NCI-H2081 (cell line): ENCODE results near the gene WDFY2.

Experiments used
- DNase-seq, 2 experiments: peaks; one replicate each; lab custom pipeline; 2025; lab: John Stamatoyannopoulos, UW

WDFY2 gene

DNA sequence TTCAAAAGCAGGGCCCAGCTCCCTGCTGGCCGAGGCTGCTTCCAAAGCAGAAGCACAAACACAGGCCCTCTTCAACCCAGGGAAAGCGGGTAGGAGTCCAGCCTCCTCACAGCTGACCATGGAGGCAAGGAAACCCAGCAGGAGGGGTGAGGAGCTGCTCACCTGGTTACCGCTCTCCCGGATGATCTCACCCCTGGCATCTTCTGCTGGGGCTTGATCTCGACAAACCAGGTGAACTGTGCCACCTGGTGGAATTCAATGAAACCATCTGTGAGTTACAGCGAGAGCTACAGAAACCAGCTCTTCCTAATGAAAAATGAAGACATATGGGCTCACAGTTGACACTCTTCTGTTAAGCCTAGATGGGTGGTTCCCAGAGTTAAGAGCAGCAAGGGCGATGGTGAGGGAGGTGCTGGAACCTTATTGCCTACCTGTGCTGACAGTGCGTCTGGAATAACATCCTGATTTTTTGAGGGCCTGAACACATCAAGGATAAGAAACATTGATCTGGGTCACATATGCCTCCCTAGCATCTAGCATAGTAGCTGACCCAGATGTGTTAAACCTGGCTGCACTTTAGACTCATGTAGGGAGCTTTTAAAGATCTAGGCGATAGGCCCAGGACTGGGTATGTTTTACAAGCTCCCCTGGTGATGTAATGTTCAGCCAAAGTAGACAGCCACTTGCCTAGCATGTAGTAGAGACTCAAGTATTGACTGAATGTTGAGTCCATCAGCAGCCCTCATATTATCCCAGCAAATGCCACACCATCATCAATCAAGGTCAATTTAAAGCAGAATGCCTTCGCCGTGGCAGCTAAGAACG, 213.6 kb downstream of the WDFY2 start:
- DNase-seq: peak; percentile 71 to 83

DNA sequence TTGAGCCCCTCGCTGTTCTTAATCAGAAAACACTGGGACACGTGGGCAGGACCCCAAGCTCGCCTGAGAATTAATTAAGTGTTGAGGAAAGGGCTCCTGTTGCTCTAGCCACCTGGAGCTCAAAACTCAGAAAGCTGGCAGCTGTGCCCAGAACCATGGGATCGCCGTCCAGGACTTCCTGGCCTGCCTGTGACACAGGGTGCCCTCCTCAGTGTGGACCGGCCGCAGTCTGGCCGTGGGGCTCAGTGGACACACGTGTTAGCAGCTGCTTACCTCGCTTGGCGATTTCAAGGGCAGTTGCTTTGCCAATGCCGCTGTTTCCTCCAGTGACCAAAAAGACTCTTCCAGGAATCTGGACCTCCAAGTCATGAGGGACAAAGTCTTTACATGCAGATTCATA, 215.0 kb downstream of the WDFY2 start:
- no peak for DNase-seq

DNA sequence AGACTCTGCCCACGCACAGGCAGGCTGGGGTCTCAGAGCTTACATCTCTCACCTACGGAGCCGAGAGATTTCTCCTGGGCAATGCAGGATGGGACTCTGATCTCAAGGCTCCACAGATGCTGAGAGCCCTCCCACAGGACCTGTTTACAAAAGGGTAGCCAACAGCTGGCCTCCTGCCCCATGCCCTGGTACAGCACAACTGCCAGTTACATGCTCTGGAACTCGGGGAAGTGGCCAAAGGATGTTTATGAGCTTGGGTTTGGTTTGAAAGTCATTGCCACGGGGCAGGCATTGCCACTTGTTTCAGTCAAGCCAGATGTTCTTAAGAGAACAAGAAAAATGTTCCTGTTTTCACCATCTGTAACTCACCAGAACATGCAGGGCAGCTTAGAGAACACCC, 216.2 kb downstream of the WDFY2 start:
- DNase-seq: no peak

DNA sequence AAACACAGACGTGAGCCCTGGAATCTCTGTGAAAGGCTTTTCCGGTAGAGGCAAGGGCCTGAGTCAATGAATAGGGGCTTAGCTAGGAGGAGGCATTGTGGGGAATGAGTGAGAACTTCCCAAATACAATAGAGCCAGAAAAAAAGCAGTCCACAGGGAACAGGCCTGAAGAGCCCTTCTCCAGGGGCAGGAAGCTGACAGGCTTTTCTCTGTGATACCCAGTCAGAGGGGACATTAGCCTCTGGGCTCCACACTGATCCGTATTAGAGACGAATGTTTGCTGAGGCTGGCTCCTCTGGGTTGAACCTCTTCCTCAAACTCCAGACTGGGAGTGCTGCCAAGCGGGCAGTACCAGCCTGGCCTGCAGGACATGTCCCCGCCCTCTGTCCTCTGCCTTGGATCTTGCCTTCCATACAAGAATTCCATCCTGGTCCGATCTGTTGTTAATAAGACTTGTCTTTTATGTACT, 217.4 kb downstream of the WDFY2 start:
- DNase-seq: peak in 1 of 2 experiments; percentile 41

DNA sequence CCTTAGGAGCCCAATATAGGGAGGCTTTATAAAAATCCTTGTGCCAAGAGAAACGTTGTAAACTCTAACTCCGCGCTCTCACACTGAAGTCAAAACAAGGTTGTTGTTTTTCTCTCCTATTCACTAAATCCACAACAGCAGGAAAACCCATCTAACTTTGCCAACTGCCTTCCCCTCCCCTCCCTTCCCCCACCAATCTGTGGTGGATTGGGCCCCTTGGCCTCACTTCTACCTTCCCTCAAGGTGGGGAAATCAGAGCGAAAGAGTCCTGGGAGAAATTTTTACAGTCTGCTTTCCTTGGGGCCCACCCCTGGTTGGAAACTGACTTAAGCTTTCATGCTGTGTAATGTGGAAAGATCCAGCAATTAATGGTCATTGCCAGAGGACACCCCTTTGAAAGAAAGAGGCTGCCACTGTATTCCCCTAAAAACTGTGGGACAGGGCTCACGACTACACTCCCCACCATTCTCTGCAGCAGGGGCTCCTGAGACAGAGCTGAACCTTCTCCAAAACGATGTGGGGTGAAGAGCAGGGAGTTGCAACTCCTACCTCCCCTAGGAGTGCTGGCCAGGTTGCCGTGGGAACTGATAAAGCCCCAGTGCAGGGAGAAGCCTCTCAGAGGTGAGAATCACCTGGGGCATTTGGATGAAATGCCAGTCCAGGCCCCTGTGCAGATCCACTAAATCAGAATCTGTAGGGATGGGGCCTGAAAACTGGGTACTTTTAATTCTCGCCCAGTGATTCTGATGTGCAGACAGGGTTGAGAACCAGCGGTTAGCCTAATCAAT, 218.6 kb downstream of the WDFY2 start:
- DNase-seq: peak; percentile 13 to 43

DNA sequence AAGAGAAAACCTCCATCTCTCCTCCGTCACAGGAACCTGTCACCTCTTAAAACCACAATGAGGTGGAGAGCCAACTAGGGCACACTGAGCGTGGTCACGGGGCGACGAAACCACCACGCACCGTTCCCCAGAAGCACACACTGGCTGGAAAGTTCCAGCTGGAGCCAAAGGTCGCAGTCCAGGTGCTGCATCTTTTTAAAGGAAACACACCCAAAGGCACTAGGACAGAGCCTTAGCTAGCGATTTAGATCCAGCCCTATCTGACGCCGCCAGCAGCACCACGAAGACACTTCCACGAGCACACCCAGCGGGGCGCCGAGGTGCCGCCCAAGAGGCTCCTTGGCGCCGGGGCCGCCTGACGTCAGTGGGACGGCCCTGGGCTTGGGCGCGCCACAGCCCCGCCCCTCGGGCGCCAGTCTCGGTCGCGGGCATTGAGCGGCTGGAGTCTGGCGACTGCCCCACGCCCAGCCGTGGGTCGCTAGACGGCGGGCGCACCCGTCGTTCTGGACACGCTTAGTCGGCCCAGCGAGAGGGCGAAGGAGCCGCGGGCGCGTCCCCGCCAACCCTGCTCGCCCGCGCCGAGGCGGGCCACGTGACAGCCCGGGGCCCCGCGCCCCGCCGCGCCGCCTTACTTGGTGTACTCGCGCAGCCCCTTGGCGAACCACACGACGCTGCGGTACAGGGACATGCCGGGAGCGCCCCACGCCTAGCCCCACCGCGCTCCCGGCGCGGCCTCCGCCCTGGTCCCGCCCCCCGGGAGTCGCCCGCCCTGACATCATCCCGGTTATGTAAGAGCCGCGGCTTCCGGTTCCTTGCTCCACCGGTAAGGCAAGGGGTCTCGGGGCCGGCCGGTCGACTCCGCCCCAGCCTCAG, 219.4 kb downstream of the WDFY2 start, which contains the start of gene DHRS12:
DHRS12 (minus strand) TSS at position 742 of the 873 bp plus-strand sequence. CDS start 4,504 bp downstream, outside the sequence.
- DNase-seq: peak; percentile 65 to 79

DNA sequence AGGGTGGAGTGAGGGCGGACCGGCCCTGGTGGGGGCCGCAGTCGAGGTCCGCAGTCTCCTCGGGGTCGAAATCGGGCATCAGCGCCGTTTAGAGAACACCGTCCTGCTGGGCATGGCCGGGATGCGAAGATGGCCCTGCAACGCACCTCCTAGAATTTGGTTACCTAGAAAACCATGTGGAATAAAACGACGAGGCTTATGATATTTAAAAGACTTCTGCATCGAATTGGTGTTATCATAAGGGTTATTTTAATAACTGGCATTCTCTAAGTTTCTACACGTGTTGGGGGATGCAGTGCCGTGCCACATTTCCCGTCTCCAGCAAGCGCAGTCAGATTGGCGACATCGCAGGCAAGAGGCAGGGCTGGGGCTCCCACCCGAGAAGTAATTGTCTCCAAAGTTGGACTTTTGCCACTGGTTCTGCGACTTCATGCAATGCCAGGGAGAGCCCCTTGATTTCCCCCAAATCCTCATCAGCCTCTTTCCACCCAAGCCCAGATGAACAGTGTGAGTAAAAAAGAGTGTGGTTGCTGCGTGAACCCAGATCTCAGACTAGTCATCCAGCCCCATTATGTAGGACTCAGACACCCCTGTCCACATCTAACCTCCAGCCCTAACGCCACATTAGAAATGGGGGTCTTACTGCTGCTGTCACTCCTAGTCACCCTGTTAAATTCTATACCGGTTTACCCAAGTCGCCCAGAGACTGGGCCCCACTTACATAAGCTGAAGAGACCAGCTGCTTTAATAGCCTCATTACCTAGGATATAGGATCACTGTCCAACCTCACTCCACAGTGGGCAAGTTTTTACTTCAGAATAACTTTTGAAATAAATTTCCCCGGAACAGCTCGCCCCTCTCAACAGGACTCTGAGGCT, 220.3 kb downstream of the WDFY2 start:
- DNase-seq: no peak

DNA sequence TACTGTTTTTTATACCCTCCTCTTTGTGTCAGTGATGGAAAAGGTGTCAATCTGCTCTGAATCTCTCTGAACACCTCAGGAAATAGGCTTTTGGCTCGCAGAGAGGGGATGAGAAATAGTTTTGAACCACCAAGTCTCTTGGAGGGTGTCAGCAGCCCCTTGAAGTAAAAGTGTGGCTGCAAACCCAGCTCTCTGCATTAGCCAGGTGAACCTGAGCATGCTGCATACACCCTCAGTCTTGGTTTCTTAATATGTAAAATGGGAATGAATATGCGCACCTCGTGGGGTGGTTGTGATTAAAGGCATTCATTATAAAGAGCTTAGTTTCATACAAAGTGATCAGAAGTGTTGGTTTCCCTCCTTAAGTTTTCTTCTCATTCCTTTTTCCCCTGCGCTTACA, 221.1 kb downstream of the WDFY2 start:
- DNase-seq: no peak

DNA sequence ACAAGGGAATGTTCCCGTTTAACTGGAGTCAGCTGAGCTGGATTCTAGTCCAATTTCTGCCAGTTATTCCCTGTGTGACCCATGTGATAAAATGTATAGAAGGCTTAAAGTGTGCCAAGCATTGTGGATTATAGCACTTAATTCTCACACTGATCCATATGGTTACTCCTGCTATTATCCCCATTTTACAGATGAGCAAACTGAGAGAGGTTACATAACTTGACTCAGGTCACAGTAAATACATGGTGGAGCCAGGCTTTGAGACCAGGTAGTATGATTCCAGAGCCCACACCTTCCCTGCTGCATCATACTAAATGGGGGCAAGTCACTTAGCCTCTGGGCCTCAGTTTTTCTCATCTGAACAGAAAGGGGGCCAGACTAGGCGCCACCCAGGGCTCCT, 221.7 kb downstream of the WDFY2 start:
- DNase-seq: no peak

DNA sequence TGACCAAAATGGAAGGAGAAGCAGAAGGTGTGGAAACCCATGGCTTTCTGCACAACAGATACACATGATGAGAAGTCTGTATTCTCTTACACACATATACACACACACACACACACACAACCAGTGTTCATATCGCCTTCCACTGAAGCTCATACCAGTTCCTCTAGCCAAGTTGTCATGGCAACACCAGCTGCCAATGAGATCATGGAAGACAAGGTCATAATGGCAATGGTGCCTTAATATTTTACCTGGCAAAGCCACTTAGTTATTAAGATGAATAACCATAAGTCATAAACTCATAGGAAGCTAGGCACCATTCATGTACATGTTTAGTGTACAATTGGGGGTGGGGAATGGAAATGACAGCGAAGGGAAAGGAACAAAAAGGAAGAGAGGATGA, 222.3 kb downstream of the WDFY2 start:
- peak in 1 of 2 experiments; percentile 21 for DNase-seq

DNA sequence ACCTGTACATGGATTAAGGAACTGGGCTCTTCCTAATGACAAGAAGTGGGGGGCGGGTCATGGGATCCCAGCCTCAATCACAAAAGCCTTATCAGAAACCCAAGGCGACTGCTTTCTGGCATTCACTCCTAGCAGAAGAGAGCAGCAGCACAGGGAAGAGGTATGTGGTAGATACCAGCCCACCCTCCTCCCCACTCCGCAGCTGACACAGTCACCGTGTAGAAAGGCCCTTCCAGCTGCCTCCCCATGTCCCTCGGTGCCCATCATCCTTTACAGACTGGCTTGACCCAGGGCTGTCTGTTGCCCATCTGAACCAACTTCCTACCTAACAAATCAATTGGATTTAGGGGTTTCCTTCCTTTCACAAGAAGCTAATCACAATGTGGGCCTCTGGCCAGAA, 222.8 kb downstream of the WDFY2 start:
- no peak for DNase-seq

DNA sequence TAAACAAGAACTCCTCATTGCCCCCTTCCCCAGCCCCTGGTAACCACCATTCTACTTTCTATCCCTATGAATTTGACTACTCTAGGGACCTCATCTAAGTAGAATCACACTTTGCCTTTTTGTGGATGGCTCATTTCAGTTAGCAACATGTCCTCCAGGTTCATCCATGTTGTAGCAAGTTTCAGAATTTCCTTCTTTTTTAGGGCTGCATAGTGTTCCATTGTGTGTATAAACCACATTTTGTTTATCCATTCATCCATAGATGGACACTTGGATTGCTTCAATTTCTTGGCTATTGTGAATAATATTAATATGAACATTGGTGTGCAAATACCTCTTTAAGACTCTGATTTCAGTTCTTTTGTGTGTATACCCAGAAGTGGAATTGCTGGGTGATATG, 224.5 kb downstream of the WDFY2 start:
- no peak for DNase-seq

DNA sequence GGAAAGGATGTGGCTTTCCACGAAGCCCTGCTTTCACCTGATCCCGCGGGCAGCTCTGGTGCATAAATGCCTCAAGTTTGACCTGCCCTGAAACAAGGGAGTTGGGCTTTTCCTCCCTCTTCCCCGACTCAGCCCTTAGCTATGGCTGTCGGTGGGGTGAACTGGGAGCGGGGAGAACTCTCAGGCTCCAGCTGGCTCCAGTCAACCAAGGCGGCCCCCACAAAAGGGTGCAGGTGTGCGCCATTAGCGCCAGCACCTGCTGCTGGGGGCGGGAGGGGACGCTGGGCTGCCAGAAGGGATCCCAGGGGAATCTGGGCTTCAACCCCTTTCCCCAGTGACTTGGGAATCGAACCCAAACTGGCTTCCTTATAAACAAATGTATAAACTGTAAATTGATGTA, 226.8 kb downstream of the WDFY2 start:
- DNase-seq: no peak

DNA sequence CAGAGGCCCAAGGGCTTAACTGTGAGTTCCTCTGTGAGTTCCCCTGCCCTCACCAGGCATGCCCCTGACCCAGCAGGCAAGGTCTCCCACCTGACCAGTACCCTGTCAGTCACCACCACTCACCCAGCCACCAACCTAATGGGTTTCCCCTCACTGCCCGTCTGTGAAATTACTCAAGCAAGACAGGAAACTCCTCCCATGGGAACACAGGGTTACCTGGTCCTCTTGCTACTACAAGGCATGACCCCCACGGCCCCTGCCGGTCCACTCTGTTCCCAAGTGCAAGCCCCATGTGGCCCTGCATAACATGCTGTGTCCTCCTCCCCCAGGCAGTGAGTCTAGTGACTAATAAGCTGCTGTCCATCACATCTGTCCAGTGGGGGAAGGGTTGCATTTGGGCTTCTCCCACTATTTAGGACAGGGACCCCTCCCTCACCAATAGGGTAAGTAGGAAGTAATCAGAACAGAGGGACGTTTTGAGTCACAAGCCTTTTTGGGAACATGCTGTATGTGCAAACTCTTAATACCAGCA, 227.7 kb downstream of the WDFY2 start:
- DNase-seq: no peak

DNA sequence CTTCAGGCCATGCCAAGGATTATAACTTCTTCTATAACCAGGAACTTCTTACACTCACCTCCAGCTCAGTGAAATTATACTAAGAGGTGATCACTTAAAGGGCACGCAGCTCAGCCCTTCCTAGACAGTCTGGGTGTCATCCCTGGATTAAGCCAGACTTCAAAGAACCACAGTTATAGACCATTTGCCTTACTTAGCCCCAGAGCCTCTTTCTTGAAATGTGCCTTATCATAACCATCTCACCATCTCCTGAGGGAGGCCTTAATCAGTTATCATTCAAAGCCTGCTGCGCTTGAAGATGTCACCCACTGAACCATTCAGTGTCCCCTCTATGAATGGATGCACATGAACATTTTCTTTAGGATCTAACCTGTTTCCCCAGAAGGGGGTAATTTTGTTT, 229.8 kb downstream of the WDFY2 start:
- DNase-seq: no peak

DNA sequence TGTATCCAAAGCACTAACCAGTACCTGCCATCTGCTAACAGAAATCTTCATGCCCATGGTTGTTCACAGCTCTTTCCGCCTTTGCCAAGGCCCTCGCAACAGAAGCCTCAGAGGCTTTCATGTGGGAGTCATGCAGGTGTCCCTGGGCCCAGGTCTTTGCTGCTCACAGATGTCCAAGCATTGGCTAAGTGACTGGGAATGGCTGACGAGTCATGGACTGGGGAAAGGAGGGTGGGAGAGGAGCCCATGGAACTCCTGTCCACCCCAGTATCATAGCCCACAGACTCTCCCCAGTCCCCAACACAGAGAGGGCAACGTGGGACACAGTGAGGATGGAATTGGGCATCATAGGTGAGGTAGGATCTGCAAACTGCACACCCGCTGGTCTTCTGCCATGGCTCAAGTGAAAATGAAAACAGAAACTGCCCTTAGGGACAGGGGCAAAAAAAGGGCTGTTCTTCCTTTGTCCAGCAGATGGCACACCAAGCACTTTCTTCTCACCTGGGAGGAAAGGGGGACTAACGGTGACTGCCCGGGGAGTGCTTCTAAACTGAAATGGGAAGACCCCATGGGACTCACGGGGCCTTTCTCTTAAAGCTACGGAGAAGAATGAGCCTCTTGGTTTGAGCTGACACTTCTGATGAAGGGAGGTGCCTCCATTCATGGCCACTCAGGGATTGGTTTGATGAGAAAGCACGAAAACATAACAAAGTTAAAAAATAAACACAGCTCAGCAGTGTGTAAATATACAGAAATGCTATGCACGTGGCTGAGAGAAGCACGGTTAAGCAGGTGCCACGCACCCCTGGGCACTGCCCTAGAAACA, 230.8 kb downstream of the WDFY2 start:
- DNase-seq: peak; percentile 58

DNA sequence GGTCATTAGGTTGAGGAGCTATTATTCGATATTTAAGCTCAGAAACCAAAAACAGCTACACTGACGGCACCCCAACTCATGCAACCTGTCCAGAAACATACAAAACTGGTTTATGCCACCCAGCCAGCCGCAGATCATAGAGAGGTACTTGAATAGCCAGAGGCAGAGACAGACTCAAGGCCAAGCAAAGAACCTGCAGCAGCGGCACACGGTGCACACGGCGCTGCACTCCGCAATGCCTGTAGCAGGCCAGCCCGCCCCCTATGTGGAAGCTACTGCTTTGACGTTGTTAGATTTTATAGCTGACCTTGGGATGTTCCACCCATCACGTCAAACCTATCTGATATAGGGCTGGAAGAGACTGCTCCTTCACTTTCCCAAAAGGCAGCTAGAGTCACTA, 231.6 kb downstream of the WDFY2 start:
- no peak for DNase-seq

DNA sequence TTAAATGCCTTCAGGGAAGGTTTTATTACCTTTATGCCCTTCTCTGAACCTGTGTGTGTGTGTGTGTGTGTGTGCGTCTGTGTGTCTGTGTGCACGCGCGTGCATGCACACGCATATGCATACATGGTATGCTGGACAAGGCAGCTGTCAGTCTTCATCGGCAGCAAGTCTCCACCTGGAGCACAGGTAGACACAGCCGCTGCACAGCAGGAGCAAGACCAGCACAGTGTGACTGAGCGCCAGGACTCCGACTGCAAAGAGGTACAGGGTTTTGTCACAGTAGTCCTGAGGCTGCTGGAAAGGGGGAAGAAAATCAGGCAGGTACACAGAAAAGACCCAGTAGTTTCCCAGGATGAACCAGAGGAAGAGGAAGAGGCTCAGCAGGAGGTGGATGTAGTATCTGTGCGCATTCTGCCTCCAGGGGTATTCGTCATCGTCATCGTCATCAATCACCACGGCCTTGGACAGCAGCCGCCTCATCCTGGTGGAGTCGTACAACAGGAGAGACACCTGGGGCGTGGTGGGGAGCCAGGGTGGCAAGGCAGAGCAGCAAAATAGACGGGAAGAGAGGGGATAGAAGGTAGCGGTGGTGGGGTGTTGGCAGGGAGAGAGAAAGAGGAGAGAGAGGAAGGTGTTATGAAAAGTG, 232.5 kb downstream of the WDFY2 start:
- DNase-seq: no peak
